GM23248 (cell line): ENCODE data around the gene PCTP.

Source experiments
- EZH2 ChIP-seq: fragments of 200-600 bp; sonication (generic); IDR thresholded peaks from 2 replicates; pipeline ENCODE4 v1.6.1; 2018; ENCODE audit warnings: antibody characterized with exemption, mild to moderate bottlenecking; ENCODE audit not compliant: insufficient read depth, poor library complexity, severe bottlenecking
- EZH2phosphoT487 ChIP-seq: fragments of 200-600 bp; sonication (generic); IDR thresholded peaks from 2 replicates; pipeline ENCODE4 v1.6.1; 2018; ENCODE audit warnings: antibody characterized with exemption, moderate library complexity, mild to moderate bottlenecking, low read depth; ENCODE audit not compliant: insufficient read depth

DNA sequence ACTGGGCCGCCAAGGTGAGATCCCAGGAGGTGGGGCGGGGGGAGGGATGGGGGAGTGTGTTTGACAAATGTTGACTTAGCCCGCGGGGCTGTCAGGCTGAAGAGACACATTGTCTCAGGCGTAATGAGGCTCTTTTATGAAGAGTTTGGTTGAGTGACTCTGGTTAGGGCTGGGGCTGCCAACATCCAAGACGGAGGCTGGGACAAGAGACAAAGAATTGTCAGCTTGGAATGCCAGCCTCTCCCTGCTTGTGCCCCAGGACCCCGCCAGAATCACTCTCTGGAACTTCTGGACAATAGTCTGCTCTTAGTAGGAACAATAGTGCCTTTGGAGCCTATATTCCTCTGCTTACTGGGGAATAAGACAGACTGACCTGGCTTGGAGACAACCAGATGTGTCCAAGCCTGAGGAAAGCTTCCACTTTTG, 24.0 kb downstream of the PCTP start:
- no peak for TF ChIP-seq EZH2
- TF ChIP-seq EZH2phosphoT487: no peak
